Endothelial cell of umbilical vein (primary cell): Measurements from ENCODE around the gene ZHX3. TPM values are rescaled to one million over a fixed set of nuclear protein-coding genes. Genes with fewer than 3 reads are reported as not detected.
A peak's percentile ranks its signal among the peaks of the same experiment; 100 is the strongest.

Experiments
- BruUV-seq: library from RNA; stranded (reverse); fragments of 400-500 nt; replicated peaks from 2 replicates; lab custom pipeline; 2021; lab: Mats Ljungman, UMichigan
- CTCF ChIA-PET: fragments of 300-600, 350-600 bp; sonication (Branson Sonifier 250); formaldehyde crosslinking; loops from one replicate; lab custom pipeline; 2021; ENCODE audit warnings: antibody characterized with exemption, inconsistent platforms; lab: Charles Lee
- POLR2A ChIA-PET: fragments of 300-600, 350-600 bp; sonication (Branson Sonifier 250); formaldehyde crosslinking; loops from one replicate; lab custom pipeline; 2021; ENCODE audit warnings: antibody characterized with exemption, inconsistent platforms; lab: Charles Lee
- DNase-seq: peaks from one replicate; pipeline ENCODE4 v3.0.0-alpha.2; 2011; ENCODE audit warnings: low read depth, low spot score
- FAIRE-seq: peaks from 2 replicates; lab custom pipeline; 2011; peaks lifted over from hg19 to GRCh38; lab: Jason Lieb, UNC
- H2AFZ ChIP-seq: 2 replicates; pipeline ENCODE4 v1.6.0; 2012; ENCODE audit warnings: low read depth, low read length, control low read depth, inconsistent platforms
- H3K27ac ChIP-seq: 2 replicates; pipeline ENCODE4 v1.5.1; 2011; ENCODE audit warnings: low read depth, mild to moderate bottlenecking, control low read depth, low read length, moderate library complexity; ENCODE audit not compliant: insufficient read depth
- H3K27me3 ChIP-seq, 2 experiments: 2 replicates each; pipeline versions ENCODE4 v1.6.0 to v1.6.1; 2011; ENCODE audit warnings: low read length in 2 of 2, mixed read lengths in 1 of 2; ENCODE audit not compliant: control insufficient read depth in 2 of 2, insufficient read depth in 2 of 2
- H3K36me3 ChIP-seq, 2 experiments: 2 replicates in 1 of 2; 3 replicates in 1 of 2; pipeline ENCODE4 v1.5.1; 2011; ENCODE audit warnings: low read length in 2 of 2, mild to moderate bottlenecking in 1 of 2, moderate library complexity in 1 of 2; ENCODE audit not compliant: control insufficient read depth in 2 of 2, insufficient read depth in 2 of 2; ENCODE audit errors: extremely low read depth in 1 of 2
- H3K4me1 ChIP-seq: 3 replicates; pipeline ENCODE4 v1.5.1; 2011; ENCODE audit warnings: mild to moderate bottlenecking, low read length; ENCODE audit not compliant: control insufficient read depth, insufficient read depth; ENCODE audit errors: extremely low read depth
- H3K4me2 ChIP-seq: 2 replicates; pipeline ENCODE4 v1.6.1; 2011; ENCODE audit warnings: low read length, control low read depth, mixed read lengths; ENCODE audit not compliant: insufficient read depth
- H3K4me3 ChIP-seq, 3 experiments: fragments of 200-600 bp in 1 of 3; sonication (generic), shearing (Covaris generic) in 1 of 3; replicated peaks in 1 of 3; 2 replicates each; pipeline ENCODE4 v1.5.1; 2011 to 2016; ENCODE audit warnings: control low read depth in 3 of 3, low read length in 3 of 3, mild to moderate bottlenecking in 2 of 3, inconsistent platforms in 1 of 3, low read depth in 1 of 3, moderate library complexity in 1 of 3; ENCODE audit not compliant: insufficient read depth in 1 of 3
- H3K79me2 ChIP-seq: 2 replicates; pipeline ENCODE4 v1.6.0; 2012; ENCODE audit warnings: low read length, inconsistent platforms; ENCODE audit not compliant: control insufficient read depth, insufficient read depth
- H3K9ac ChIP-seq: replicated peaks from 2 replicates; pipeline ENCODE3; 2011; ENCODE audit warnings: low read length, control low read depth; ENCODE audit not compliant: insufficient read depth; ENCODE audit errors: extremely low read depth
- H3K9me1 ChIP-seq: replicated peaks from 3 replicates; pipeline ENCODE4 v1.6.0; 2011; ENCODE audit warnings: mild to moderate bottlenecking, low read length; ENCODE audit not compliant: control insufficient read depth, insufficient read depth; ENCODE audit errors: extremely low read depth
- H3K9me3 ChIP-seq: replicated peaks from 2 replicates; pipeline ENCODE4 v1.5.1; 2012; ENCODE audit warnings: low read length, inconsistent platforms; ENCODE audit not compliant: control insufficient read depth, insufficient read depth
- H4K20me1 ChIP-seq: replicated peaks from 2 replicates; pipeline ENCODE3; 2011; ENCODE audit warnings: mild to moderate bottlenecking, low read length; ENCODE audit not compliant: control insufficient read depth, insufficient read depth; ENCODE audit errors: extremely low read depth
- MYC ChIP-seq: IDR thresholded peaks from one replicate; pipeline ENCODE4 v1.6.1; 2011; ENCODE audit warnings: mild to moderate bottlenecking, low read depth, low read length
- POLR2AphosphoS5 ChIP-seq: IDR thresholded peaks from 2 replicates; pipeline ENCODE4 v1.6.1; 2012; ENCODE audit warnings: low read depth, mild to moderate bottlenecking, control low read depth, low read length, moderate library complexity; ENCODE audit not compliant: insufficient read depth
- dilution Hi-C: fragments of 300-500 bp; cut with MboI; formaldehyde crosslinking; loops from one replicate; pipeline ENCODE4 v1.15.0; 2019; ENCODE audit warnings: low sequenced_read_pairs; ENCODE audit not compliant: extremely low pct_ligation_motif_present
- intact Hi-C: fragments of 100-400 bp; cut with micrococcal nuclease; formaldehyde crosslinking; loops from one replicate; pipeline ENCODE4 v1.10.0; 2022
- polyA plus RNA-seq, 4 experiments: library from polyadenylated mRNA; depleted of rRNA in 3 of 4; stranded (reverse) in 3 of 4; unstranded in 1 of 4; fragments of >200 nt; gene quantifications; 2 replicates each; pipeline versions ENCODE4 v1.2.1 to v1.2.3, GENCODE V29; 2011 to 2012; ENCODE audit warnings: missing spikeins in 1 of 4
- total RNA-seq: library from RNA; stranded (reverse); gene quantifications from 2 replicates; pipeline ENCODE4 v1.2.3, GENCODE V29; 2021

The ZHX3 gene
- total and polyA plus RNA-seq, 2 donors (not counting 3 experiments of a cell fraction or from before 2014, with no cell fraction given): 7.4 to 17.8 TPM

- no peak for TF ChIP-seq POLR2AphosphoS5
- BruUV-seq: no TSS peak
- Histone ChIP-seq H3K9me3 (no peaks in the 10 kb centered on the region), H4K20me1 (no peaks in the 10 kb centered on the region), H2AFZ (no peak overlapping the region), H3K4me1 (peaks cover 10% of the 10 kb centered on the region), H3K9me1 (no peaks in the 10 kb centered on the region), H3K9ac (no peak overlapping the region), H3K4me2 (no peak overlapping the region), H3K4me3 (no peak overlapping the region), H3K79me2 (no peaks in the 10 kb centered on the region), H3K27me3 (no peaks in the 10 kb centered on the region), H3K27ac (no peak overlapping the region), H3K36me3 (no peaks in the 10 kb centered on the region)
- dilution Hi-C loops (no loop called here), intact Hi-C loops (no loop called here)
- no peak for DNase-seq
- CTCF ChIA-PET: interaction anchor here (0.7 to 2.0 kb wide), 4 partner anchors 26 to 63 kb away, joined by 3 to 4 read pairs (median 3); no protein-coding TSS in a partner anchor
- FAIRE-seq: no peak
- POLR2A ChIA-PET: no interaction called here
These were observed 41.2 kb downstream of the ZHX3 start for GRCh38 chr20:41276317-41276751.

DNA sequence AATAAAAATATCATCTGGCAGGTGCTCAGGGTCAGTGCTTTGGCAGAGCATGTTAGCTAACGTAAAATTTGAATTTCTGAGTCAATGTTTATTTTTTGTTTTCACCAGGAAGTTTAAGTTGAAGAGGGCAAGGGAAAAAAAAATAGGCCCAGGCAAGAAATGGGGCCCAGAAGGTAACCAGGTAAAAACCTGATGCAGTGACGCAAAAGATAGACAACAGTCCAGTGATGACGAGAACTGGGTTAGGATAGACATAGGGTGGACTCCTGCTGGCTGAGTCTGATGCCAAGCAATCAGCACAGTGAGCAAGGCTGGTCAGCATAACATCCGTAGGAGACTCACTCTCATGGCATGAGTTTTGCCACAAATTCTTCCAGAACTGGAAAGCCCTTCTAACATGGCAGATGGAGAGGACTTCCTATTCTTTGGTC, 42.2 kb downstream of the ZHX3 start:
- DNase-seq (peak; percentile 15), FAIRE-seq (no peak)
- H3K9me1 ChIP-seq: no peaks in the 10 kb centered on the region
- no peak overlapping the region for H2AFZ ChIP-seq
- H3K4me3 ChIP-seq: no peak overlapping the region
- no peak overlapping the region for H3K9ac ChIP-seq
- no peaks in the 10 kb centered on the region for H3K36me3 ChIP-seq
- no peaks in the 10 kb centered on the region for H3K79me2 ChIP-seq
- CTCF ChIA-PET: interaction anchor here (1.0 to 2.0 kb wide), 5 partner anchors 9 to 64 kb away, joined by 3 to 7 read pairs (median 3); no protein-coding TSS in a partner anchor
- no peaks in the 10 kb centered on the region for H4K20me1 ChIP-seq
- no peaks in the 10 kb centered on the region for H3K27me3 ChIP-seq
- no peak overlapping the region for H3K4me2 ChIP-seq
- dilution Hi-C loops (no loop called here), intact Hi-C loops (no loop called here)
- no peaks in the 10 kb centered on the region for H3K9me3 ChIP-seq
- POLR2A ChIA-PET: no interaction called here
- H3K4me1 ChIP-seq: peaks cover 10% of the 10 kb centered on the region
- TF ChIP-seq MYC: no peak
- no peak overlapping the region for H3K27ac ChIP-seq
- BruUV-seq: no TSS peak
